H1 (cell line): ENCODE measurements around the gene PIK3R4. TPM values are rescaled to one million over a fixed set of nuclear protein-coding genes. Genes with fewer than 3 reads are reported as not detected.

Experiments
- polyA plus RNA-seq, 7 experiments: library from polyadenylated mRNA; depleted of rRNA in 3 of 7; stranded (reverse) in 5 of 7; unstranded in 2 of 7; fragments of >200 nt in 5 of 7; fragments of 200-250 nt in 2 of 7; gene quantifications; 1 replicate in 5 of 7; 2 replicates in 1 of 7; 4 replicates in 1 of 7; pipeline versions ENCODE4 v1.2.1 to v1.2.3, GENCODE V29; 2011 to 2013; ENCODE audit warnings: missing spikeins in 2 of 7, mixed read lengths in 2 of 7
- total RNA-seq: library from RNA; stranded (reverse); fragmentation: NEBNext Ultra II Directional; extraction: Animal tissue kit (Norgen Biotek cat#: 25700); gene quantifications from 2 replicates; pipeline ENCODE4 v1.2.1, GENCODE V29; 2021
- TF ChIP-seq, protein P1 (sequence below), 3 experiments: IDR thresholded peaks; 1 replicate in 2 of 3; 2 replicates in 1 of 3; pipeline versions ENCODE4 v1.5.1 to v1.6.1; 2011; ENCODE audit warnings: low read length in 3 of 3, mild to moderate bottlenecking in 3 of 3, inconsistent platforms in 2 of 3, low read depth in 1 of 3, moderate library complexity in 1 of 3; ENCODE audit not compliant: insufficient read depth in 1 of 3; ENCODE audit errors: control extremely low read depth in 1 of 3

Gene PIK3R4
- total and polyA plus RNA-seq, 2 of the 8 experiments (the other 6 are each of a cell fraction or from before 2014, with no cell fraction given): 43.8 to 87.4 TPM

DNA sequence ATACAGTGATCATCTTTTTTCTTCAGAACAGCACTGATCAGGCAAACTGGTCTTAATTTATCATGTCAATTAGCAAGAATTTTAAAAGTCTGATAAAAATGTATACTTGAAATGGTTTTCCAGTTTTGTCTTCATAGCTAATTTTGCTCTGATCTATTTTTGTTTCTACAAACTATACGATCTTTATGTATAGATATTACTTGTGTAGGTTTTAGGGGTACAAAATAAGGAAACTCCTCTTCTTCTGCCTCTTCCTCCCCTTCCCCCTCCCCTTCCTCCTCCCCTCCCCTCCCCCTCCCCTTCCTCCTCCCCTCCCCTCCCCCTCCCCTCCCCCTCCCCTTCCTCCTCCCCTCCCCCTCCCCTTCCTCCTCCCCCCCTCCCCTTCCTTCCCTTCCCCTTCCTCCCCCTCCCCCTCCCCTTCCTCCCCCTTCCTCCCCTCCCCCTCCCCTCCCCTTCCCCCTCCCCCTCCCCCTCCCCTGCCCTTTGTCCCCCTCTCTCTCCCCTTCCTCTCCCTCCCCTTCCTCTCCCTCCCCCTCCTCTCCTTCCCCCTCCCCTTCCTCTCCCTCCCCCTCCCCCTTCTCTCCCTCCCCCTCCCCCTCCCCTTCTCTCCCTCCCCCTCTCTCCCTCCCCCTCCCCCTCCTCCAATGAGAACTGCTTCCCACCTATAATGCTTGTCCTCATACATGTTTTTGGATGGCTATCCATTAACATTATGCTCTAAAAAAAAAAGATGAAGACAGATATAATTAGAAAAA lies 110.0 kb downstream of the PIK3R4 start (continued):
- TF ChIP-seq, protein P1, sequence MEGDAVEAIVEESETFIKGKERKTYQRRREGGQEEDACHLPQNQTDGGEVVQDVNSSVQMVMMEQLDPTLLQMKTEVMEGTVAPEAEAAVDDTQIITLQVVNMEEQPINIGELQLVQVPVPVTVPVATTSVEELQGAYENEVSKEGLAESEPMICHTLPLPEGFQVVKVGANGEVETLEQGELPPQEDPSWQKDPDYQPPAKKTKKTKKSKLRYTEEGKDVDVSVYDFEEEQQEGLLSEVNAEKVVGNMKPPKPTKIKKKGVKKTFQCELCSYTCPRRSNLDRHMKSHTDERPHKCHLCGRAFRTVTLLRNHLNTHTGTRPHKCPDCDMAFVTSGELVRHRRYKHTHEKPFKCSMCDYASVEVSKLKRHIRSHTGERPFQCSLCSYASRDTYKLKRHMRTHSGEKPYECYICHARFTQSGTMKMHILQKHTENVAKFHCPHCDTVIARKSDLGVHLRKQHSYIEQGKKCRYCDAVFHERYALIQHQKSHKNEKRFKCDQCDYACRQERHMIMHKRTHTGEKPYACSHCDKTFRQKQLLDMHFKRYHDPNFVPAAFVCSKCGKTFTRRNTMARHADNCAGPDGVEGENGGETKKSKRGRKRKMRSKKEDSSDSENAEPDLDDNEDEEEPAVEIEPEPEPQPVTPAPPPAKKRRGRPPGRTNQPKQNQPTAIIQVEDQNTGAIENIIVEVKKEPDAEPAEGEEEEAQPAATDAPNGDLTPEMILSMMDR (IDR thresholded peaks at IDR 0.05; ENCODE audit: control extremely low read depth in 1 of 3, insufficient read depth in 1 of 3, low read depth in 1 of 3, low read length in 3 of 3): no peak
